Right lobe of liver (tissue), 4 donors: ENCODE results near the gene ZNF837.

Experiments
- CTCF ChIP-seq, 4 donors: fragments of 200-600 bp in 3 of 4; fragments of 450-650 bp in 1 of 4; IDR thresholded peaks; one replicate each; pipeline versions ENCODE4 v1.5.1 to v1.8.0; 2016 to 2022; ENCODE audit warnings: antibody characterized with exemption in 4 of 4, mild to moderate bottlenecking in 2 of 4
- POLR2A ChIP-seq: fragments of 450-650 bp; IDR thresholded peaks from one replicate; pipeline ENCODE4 v1.6.1; 2017; ENCODE audit warnings: antibody characterized with exemption, mild to moderate bottlenecking
- donor health status: DM: no; HTN: no; CAD: no.
- donor health status: DM: no; HTN: no; CAD: no.
- donor health status: DM: no; HTN: yes; CAD: no.

DNA sequence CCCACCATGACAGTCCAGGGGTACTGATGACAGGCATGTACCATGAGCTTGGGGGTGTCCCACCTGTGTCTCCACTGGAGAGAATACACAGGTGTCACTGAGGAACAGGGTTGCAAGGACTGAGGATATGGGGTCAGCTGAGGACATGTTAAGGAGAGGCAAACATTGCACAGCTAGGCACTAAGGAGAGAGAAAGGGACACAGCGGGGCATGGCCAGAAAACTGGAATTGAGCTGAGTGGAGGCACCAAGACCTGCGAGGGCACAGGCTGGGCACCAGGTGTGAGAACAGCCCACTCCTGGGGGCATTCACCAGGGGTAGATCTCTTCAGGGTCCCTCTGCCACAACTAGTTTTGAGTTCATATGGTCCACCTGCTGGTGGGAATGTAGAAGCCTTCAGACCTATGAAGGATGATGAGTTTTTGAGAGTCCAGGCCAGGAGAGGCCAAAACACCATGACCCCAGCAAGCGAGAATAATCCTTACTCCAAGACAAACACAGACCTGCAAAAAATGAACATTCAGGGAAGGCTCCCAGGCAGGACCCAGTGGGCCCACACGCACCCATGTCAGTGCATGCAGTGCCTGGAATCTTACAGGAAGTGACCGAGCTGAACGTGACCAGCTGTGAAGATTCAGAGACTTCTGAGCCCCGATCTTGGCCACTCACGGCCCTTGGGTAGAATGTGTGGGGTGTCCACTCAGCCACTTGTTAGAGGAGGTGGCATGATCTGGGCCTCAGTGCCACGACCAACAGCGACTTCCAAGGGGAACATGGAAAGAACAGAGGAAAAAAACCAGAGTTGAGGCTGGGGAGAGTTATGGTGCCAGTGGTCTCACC lies 26.2 kb upstream of the ZNF837 start:
- TF ChIP-seq CTCF (IDR thresholded peaks at IDR 0.05) (peak in 3 of 4 donors; percentile 11 to 21 (median 13)), POLR2A (no peak)
